Thymus (tissue), 11 donors: ENCODE data around the gene GPR18. TPM values are rescaled to one million over a fixed set of nuclear protein-coding genes. Genes with fewer than 3 reads are reported as not detected.
"Not testable (repeated sequence)": the region's sequence is repeated elsewhere in the genome, so short reads cannot be mapped to it uniquely, and the experiment has no call there.

ENCODE experiments used
- DNase-seq, 9 donors: peaks; one replicate each; pipeline ENCODE4 v3.0.0-alpha.2; 2013; ENCODE audit warnings: low spot score in 9 of 9, low read depth in 6 of 9, missing footprints in 1 of 9
- H3K27ac ChIP-seq, 2 donors: one replicate each; pipeline ENCODE4 v1.5.1; 2013; ENCODE audit warnings: control low read depth in 1 of 2, low read depth in 1 of 2, low read length in 1 of 2, mild to moderate bottlenecking in 1 of 2, moderate library complexity in 1 of 2
- H3K27me3 ChIP-seq, 2 donors: one replicate each; pipeline ENCODE4 v1.5.1; 2013; ENCODE audit warnings: low read length in 1 of 2; ENCODE audit not compliant: control insufficient read depth in 2 of 2, insufficient read depth in 1 of 2
- H3K36me3 ChIP-seq, 2 donors: one replicate each; pipeline ENCODE4 v1.5.1; 2013; ENCODE audit warnings: low read length in 1 of 2, mild to moderate bottlenecking in 1 of 2, moderate library complexity in 1 of 2; ENCODE audit not compliant: control insufficient read depth in 2 of 2, insufficient read depth in 2 of 2
- H3K4me1 ChIP-seq, 2 donors: one replicate each; pipeline ENCODE4 v1.5.1; 2013; ENCODE audit warnings: low read length in 2 of 2; ENCODE audit not compliant: control insufficient read depth in 2 of 2, insufficient read depth in 2 of 2
- H3K4me3 ChIP-seq, 2 donors: one replicate each; pipeline ENCODE4 v1.5.1; 2013; ENCODE audit warnings: low read length in 2 of 2, control low read depth in 1 of 2, mild to moderate bottlenecking in 1 of 2
- H3K9me3 ChIP-seq, 2 donors: one replicate each; pipeline ENCODE4 v1.5.1; 2013; ENCODE audit warnings: low read length in 1 of 2, mild to moderate bottlenecking in 1 of 2; ENCODE audit not compliant: control insufficient read depth in 2 of 2, insufficient read depth in 1 of 2
- WGBS: extraction: QIAGEN DNeasy Blood & Tissue Kit; methylation state at CpG from one replicate; pipeline ENCODE4 v1.1.7; 2013; 5-methylcytosine and 5-hydroxymethylcytosine counted together
- polyA plus RNA-seq: library from polyadenylated mRNA; stranded (reverse); fragments of 200-250 nt; gene quantifications from one replicate; pipeline ENCODE4 v1.2.3, GENCODE V29; 2013
- total RNA-seq: library from RNA; stranded (reverse); fragments of 120-200 nt; gene quantifications from one replicate; pipeline ENCODE4 v1.2.4, GENCODE V29; 2013
- donor health status: healthy.

Gene GPR18
- total and polyA plus RNA-seq, 2 donors, result 6.7 to 8.1 TPM

- peaks cover 16 to 29% of the 10 kb centered on the region in 2 donors for H3K4me1 ChIP-seq
- no peaks in the 10 kb centered on the region for H3K36me3 ChIP-seq
- no peaks in the 10 kb centered on the region for H3K9me3 ChIP-seq
- 57% methylated on average over 1 of the region's 1 CpG for WGBS
- no peak overlapping the region for H3K4me3 ChIP-seq
- H3K27ac ChIP-seq, result no peak overlapping the region
- DNase-seq, result no peak
- no peaks in the 10 kb centered on the region for H3K27me3 ChIP-seq
Measured at GRCh38 chr13:99231721-99232120, 26.5 kb downstream of the GPR18 start.

GRCh38 chr13:99230991-99231390 is 27.2 kb downstream of the GPR18 start:
- Histone ChIP-seq H3K9me3 (no peaks in the 10 kb centered on the region), H3K36me3 (no peaks in the 10 kb centered on the region), H3K27ac (no peak overlapping the region), H3K4me1 (peaks cover 23 to 37% of the 10 kb centered on the region in 2 donors), H3K27me3 (no peaks in the 10 kb centered on the region), H3K4me3 (no peak overlapping the region)
- no peak for DNase-seq
- 94% methylated on average over 3 of the region's 3 CpGs for WGBS

GRCh38 chr13:99230588-99230987 is 27.6 kb downstream of the GPR18 start:
- peaks cover 23 to 39% of the 10 kb centered on the region in 2 donors for H3K4me1 ChIP-seq
- not testable (repeated sequence) for H3K27me3 ChIP-seq, H3K4me3 ChIP-seq, H3K27ac ChIP-seq, H3K36me3 ChIP-seq, H3K9me3 ChIP-seq, DNase-seq
- WGBS, result 97% methylated on average over 12 of the region's 12 CpGs

GRCh38 chr13:99228737-99229691 is 29.2 kb downstream of the GPR18 start:
- DNase-seq, result peak in 1 of 9 donors; percentile 45
- WGBS, result 34% methylated on average over 13 of the region's 13 CpGs
- peak overlapping the region; percentile 26 to 66 for H3K27ac ChIP-seq
- H3K9me3 ChIP-seq, result no peaks in the 10 kb centered on the region
- no peaks in the 10 kb centered on the region for H3K27me3 ChIP-seq
- no peaks in the 10 kb centered on the region for H3K36me3 ChIP-seq
- H3K4me3 ChIP-seq, result no peak overlapping the region
- peaks cover 25 to 39% of the 10 kb centered on the region in 2 donors for H3K4me1 ChIP-seq

GRCh38 chr13:99227909-99228688 is 30.1 kb downstream of the GPR18 start:
- DNase-seq, result no peak
- no peaks in the 10 kb centered on the region for H3K27me3 ChIP-seq
- 93% methylated on average over 15 of the region's 15 CpGs for WGBS
- H3K27ac ChIP-seq, result peak overlapping the region in 1 of 2 donors; percentile 8
- H3K4me3 ChIP-seq, result no peak overlapping the region
- H3K4me1 ChIP-seq, result peaks cover 29 to 39% of the 10 kb centered on the region in 2 donors
- H3K9me3 ChIP-seq, result no peaks in the 10 kb centered on the region
- no peaks in the 10 kb centered on the region for H3K36me3 ChIP-seq

GRCh38 chr13:99227331-99227900 is 30.8 kb downstream of the GPR18 start:
- WGBS, result 95% methylated on average over 6 of the region's 6 CpGs
- Histone ChIP-seq H3K36me3 (no peaks in the 10 kb centered on the region), H3K4me3 (no peak overlapping the region), H3K27me3 (no peaks in the 10 kb centered on the region), H3K9me3 (no peaks in the 10 kb centered on the region), H3K4me1 (peaks cover 29 to 39% of the 10 kb centered on the region in 2 donors), H3K27ac (no peak overlapping the region)
- DNase-seq, result no peak

- Histone ChIP-seq H3K4me3 (no peak overlapping the region), H3K27me3 (no peaks in the 10 kb centered on the region), H3K4me1 (peaks cover 29 to 45% of the 10 kb centered on the region in 2 donors), H3K27ac (no peak overlapping the region), H3K9me3 (no peaks in the 10 kb centered on the region), H3K36me3 (peaks cover 3 to 6% of the 10 kb centered on the region in 2 donors)
- WGBS, result 69% methylated on average over 2 of the region's 2 CpGs
- no peak for DNase-seq
Measured at GRCh38 chr13:99226513-99226912, 31.7 kb downstream of the GPR18 start.

GRCh38 chr13:99225078-99225477 is 33.1 kb downstream of the GPR18 start:
- 52% methylated on average over 4 of the region's 4 CpGs for whole genome bisulfite sequencing
- no peak for DNase-seq
- no peaks in the 10 kb centered on the region for H3K27me3 ChIP-seq
- no peak overlapping the region for H3K4me3 ChIP-seq
- peaks cover 3 to 8% of the 10 kb centered on the region in 2 donors for H3K36me3 ChIP-seq
- H3K27ac ChIP-seq, result no peak overlapping the region
- H3K4me1 ChIP-seq, result peaks cover 32 to 45% of the 10 kb centered on the region in 2 donors
- no peaks in the 10 kb centered on the region for H3K9me3 ChIP-seq
